HCT116 (cell line): ENCODE results near the gene DDI2. TPM values are rescaled to one million over a fixed set of nuclear protein-coding genes. Genes with fewer than 3 reads are reported as not detected.

Experiments used
- ATAC-seq: fragments of 200-7000 bp; cut with Tn5 transposase; 2 replicates; pipeline ENCODE4 v1.9.1; 2020; ENCODE audit warnings: mild to moderate bottlenecking, moderate library complexity
- BruUV-seq: library from RNA; stranded (reverse); fragments of 400-500 nt; replicated peaks from 2 replicates; lab custom pipeline; 2021; lab: Mats Ljungman, UMichigan
- CTCF ChIA-PET: fragments of 300-600 bp; sonication (Branson Sonifier 250); formaldehyde crosslinking; loops from one replicate; lab custom pipeline; 2021; ENCODE audit warnings: antibody characterized with exemption; lab: Charles Lee
- POLR2A ChIA-PET: fragments of 300-600, 350-600 bp; sonication (Branson Sonifier 250); formaldehyde crosslinking; loops from one replicate; lab custom pipeline; 2021; ENCODE audit warnings: antibody characterized with exemption; lab: Charles Lee
- RAD21 ChIA-PET, 2 experiments: fragments of 300-600 bp; sonication (Branson Sonifier 250); formaldehyde crosslinking; loops; one replicate each; lab custom pipeline; 2023; ENCODE audit warnings: low total read pairs in 2 of 2; ENCODE audit not compliant: uncharacterized antibody in 2 of 2, unreplicated experiment in 2 of 2, low non-redundant PET in 1 of 2; lab: Charles Lee
- DNase-seq: peaks from one replicate; pipeline ENCODE4 v3.0.0-alpha.2; 2010; ENCODE audit warnings: low read depth, low spot score
- H2AFZ ChIP-seq: fragments of 200-600 bp; shearing (Covaris generic), sonication (generic); 2 replicates; pipeline ENCODE4 v1.6.1; 2017; ENCODE audit warnings: low read depth, mixed run types, mixed read lengths, antibody characterized with exemption, low read length; ENCODE audit not compliant: poor library complexity, severe bottlenecking
- H3K27ac ChIP-seq: 2 replicates; pipeline ENCODE4 v1.5.1; 2012; ENCODE audit warnings: low read depth, low read length
- H3K27me3 ChIP-seq: fragments of 200-600 bp; sonication (generic); 2 replicates; pipeline ENCODE4 v1.6.1; 2016; ENCODE audit warnings: mixed run types, low read length, mixed read lengths; ENCODE audit not compliant: insufficient read depth
- H3K36me3 ChIP-seq, 2 experiments: fragments of 200-500 bp in 1 of 2; fragments of 200-600 bp in 1 of 2; sonication (Bioruptor generic) in 1 of 2; sonication (generic) in 1 of 2; 2 replicates each; pipeline versions ENCODE4 v1.5.1 to v1.6.1; 2014 to 2016; ENCODE audit warnings: low read length in 2 of 2, inconsistent platforms in 1 of 2, mixed read lengths in 1 of 2, mixed run types in 1 of 2; ENCODE audit not compliant: insufficient read depth in 2 of 2, control insufficient read depth in 1 of 2
- H3K4me1 ChIP-seq, 2 experiments: fragments of 200-600 bp in 1 of 2; sonication (generic) in 1 of 2; 2 replicates each; pipeline versions ENCODE4 v1.5.1 to v1.6.1; 2012 to 2017; ENCODE audit warnings: low read length in 2 of 2, inconsistent platforms in 1 of 2, mild to moderate bottlenecking in 1 of 2, mixed read lengths in 1 of 2, mixed run types in 1 of 2, moderate library complexity in 1 of 2; ENCODE audit not compliant: insufficient read depth in 2 of 2, control insufficient read depth in 1 of 2
- H3K4me2 ChIP-seq: fragments of 200-600 bp; sonication (generic); 2 replicates; pipeline ENCODE4 v1.6.1; 2017; ENCODE audit warnings: mixed run types, low read length, mixed read lengths
- H3K4me3 ChIP-seq, 2 experiments: fragments of 200-600 bp in 1 of 2; sonication (generic) in 1 of 2; replicated peaks in 1 of 2; 2 replicates each; pipeline ENCODE4 v1.5.1; 2011 to 2016; ENCODE audit warnings: low read length in 2 of 2, control low read depth in 1 of 2, low read depth in 1 of 2, mild to moderate bottlenecking in 1 of 2, mixed read lengths in 1 of 2, mixed run types in 1 of 2
- H3K79me2 ChIP-seq: fragments of 200-600 bp; sonication (generic); 2 replicates; pipeline ENCODE4 v1.6.1; 2017; ENCODE audit warnings: mild to moderate bottlenecking, mixed run types, low read length, moderate library complexity, mixed read lengths; ENCODE audit not compliant: insufficient read depth
- H3K9ac ChIP-seq: fragments of 200-600 bp; sonication (generic); 2 replicates; pipeline ENCODE4 v1.6.1; 2016; ENCODE audit warnings: low read length, mixed read lengths
- H3K9me2 ChIP-seq: fragments of 200-600 bp; sonication (generic), shearing (Covaris generic); 2 replicates; pipeline ENCODE4 v1.6.1; 2017; ENCODE audit warnings: mixed run types, mild to moderate bottlenecking, moderate library complexity; ENCODE audit not compliant: insufficient read depth
- H3K9me3 ChIP-seq, 2 experiments: fragments of 200-500 bp in 1 of 2; fragments of 200-600 bp in 1 of 2; sonication (Bioruptor generic) in 1 of 2; sonication (generic) in 1 of 2; 2 replicates each; pipeline ENCODE4 v1.6.1; 2014 to 2017; ENCODE audit warnings: low read length in 2 of 2, mixed read lengths in 2 of 2, inconsistent platforms in 1 of 2, low read depth in 1 of 2, mild to moderate bottlenecking in 1 of 2, mixed run types in 1 of 2, moderate library complexity in 1 of 2; ENCODE audit not compliant: control insufficient read depth in 1 of 2, insufficient read depth in 1 of 2
- H4K20me1 ChIP-seq: fragments of 200-600 bp; sonication (generic), shearing (Covaris generic); 2 replicates; pipeline ENCODE4 v1.6.1; 2017; ENCODE audit warnings: mixed run types, mild to moderate bottlenecking, moderate library complexity; ENCODE audit not compliant: insufficient read depth
- CBX3 ChIP-seq: IDR thresholded peaks from 2 replicates; pipeline ENCODE4 v1.6.1; 2012; ENCODE audit warnings: low read depth
- CEBPB ChIP-seq: IDR thresholded peaks from 2 replicates; pipeline ENCODE4 v1.6.1; 2012; ENCODE audit warnings: low read depth
- ELF1 ChIP-seq: IDR thresholded peaks from 2 replicates; pipeline ENCODE4 v1.6.1; 2012; ENCODE audit warnings: low read depth, borderline replicate concordance
- EZH2 ChIP-seq: fragments of 200-600 bp; sonication (generic); IDR thresholded peaks from 2 replicates; pipeline ENCODE4 v1.6.1; 2017; ENCODE audit warnings: antibody characterized with exemption, mixed run types
- FOSL1 ChIP-seq: IDR thresholded peaks from 2 replicates; pipeline ENCODE4 v1.6.1; 2012; ENCODE audit warnings: low read depth
- MAX ChIP-seq: IDR thresholded peaks from 2 replicates; pipeline ENCODE4 v1.6.1; 2012
- POLR2A ChIP-seq: IDR thresholded peaks from 2 replicates; pipeline ENCODE4 v1.7.0; 2011; ENCODE audit warnings: borderline replicate concordance; ENCODE audit not compliant: insufficient read depth, insufficient read length; ENCODE audit errors: extremely low read depth
- POLR2AphosphoS5 ChIP-seq: IDR thresholded peaks from 2 replicates; pipeline ENCODE4 v1.6.1; 2011; ENCODE audit warnings: mild to moderate bottlenecking, low read depth, low read length, moderate library complexity
- RAD21 ChIP-seq: IDR thresholded peaks from 2 replicates; pipeline ENCODE4 v1.6.1; 2012; ENCODE audit warnings: low read depth, mild to moderate bottlenecking
- SIN3A ChIP-seq: IDR thresholded peaks from 2 replicates; pipeline ENCODE4 v1.6.1; 2012; ENCODE audit warnings: low read depth
- SRF ChIP-seq: IDR thresholded peaks from 2 replicates; pipeline ENCODE4 v1.6.1; 2012; ENCODE audit warnings: low read depth
- TCF7L2 ChIP-seq: IDR thresholded peaks from 2 replicates; pipeline ENCODE4 v1.7.0; 2011; ENCODE audit warnings: borderline replicate concordance, inconsistent platforms; ENCODE audit not compliant: insufficient read depth, insufficient read length; ENCODE audit errors: extremely low read depth
- YY1 ChIP-seq: IDR thresholded peaks from 2 replicates; pipeline ENCODE4 v1.6.1; 2011; ENCODE audit warnings: low read length, low read depth, moderate library complexity, mild to moderate bottlenecking; ENCODE audit not compliant: insufficient replicate concordance; ENCODE audit errors: extremely low read depth
- ZFX ChIP-seq: fragments of 450-650 bp; IDR thresholded peaks from 2 replicates; pipeline ENCODE4 v1.6.1; 2017
- ZNF274 ChIP-seq: fragments of 200-500 bp; sonication (Bioruptor generic); IDR thresholded peaks from 2 replicates; pipeline ENCODE4 v1.6.1; 2014; ENCODE audit warnings: mild to moderate bottlenecking, low read depth, low read length, inconsistent platforms
- intact Hi-C: fragments of 100-400 bp; cut with micrococcal nuclease; formaldehyde crosslinking; loops from 2 replicates; pipeline ENCODE4 v1.10.0; 2022
- total RNA-seq: library from RNA; stranded (reverse); gene quantifications from one replicate; pipeline ENCODE4 v1.2.1, GENCODE V29; 2021; ENCODE audit not compliant: unreplicated experiment
- TF ChIP-seq, protein P1 (sequence below), 3 experiments: fragments of 200-600 bp in 1 of 3; sonication (generic) in 1 of 3; IDR thresholded peaks in 2 of 3; conservative IDR thresholded peaks in 1 of 3; 2 replicates each; pipeline ENCODE4 v1.5.1; 2012 to 2017; ENCODE audit warnings: low read depth in 2 of 3, low read length in 2 of 3, antibody characterized with exemption in 1 of 3, borderline replicate concordance in 1 of 3, control low read depth in 1 of 3, mild to moderate bottlenecking in 1 of 3, mixed read lengths in 1 of 3, mixed run types in 1 of 3, moderate library complexity in 1 of 3; ENCODE audit not compliant: insufficient read depth in 1 of 3
- TF ChIP-seq, protein P2 (sequence below): IDR thresholded peaks from 2 replicates; pipeline ENCODE4 v1.6.1; 2012
- TF ChIP-seq, protein P3 (sequence below): IDR thresholded peaks from 2 replicates; pipeline ENCODE4 v1.6.1; 2012; ENCODE audit warnings: low read depth

The DDI2 gene
- total RNA-seq, 1 experiment from 2014 or later = 26.3 TPM

GRCh38 chr1:15703562-15703961 is 86.3 kb downstream of the DDI2 start:
- ATAC-seq = 0 out of 2 replicates have a peak, but pooled peaks have one; percentile 33
- Histone ChIP-seq H3K4me2 (no peak overlapping the region), H2AFZ (no peak overlapping the region), H3K9ac (no peak overlapping the region), H3K36me3 (no peaks in the 10 kb centered on the region), H3K79me2 (peaks cover 21% of the 10 kb centered on the region; the same call in 1 of the 2 replicates), H3K27ac (no peak overlapping the region), H4K20me1 (no peaks in the 10 kb centered on the region), H3K27me3 (no peaks in the 10 kb centered on the region), H3K4me1 (peaks cover 0 to 3% of the 10 kb centered on the region in 2 experiments; a peak in 1 of 4 replicates), H3K4me3 (no peak overlapping the region), H3K9me3 (no peaks in the 10 kb centered on the region), H3K9me2 (no peaks in the 10 kb centered on the region)
- ChIA-PET CTCF (no interaction called here), POLR2A (no interaction called here), RAD21 (no interaction called here)
- BruUV-seq = no TSS peak
- no peak for DNase-seq
- intact Hi-C loops = no loop called here
- TF ChIP-seq, protein P1, sequence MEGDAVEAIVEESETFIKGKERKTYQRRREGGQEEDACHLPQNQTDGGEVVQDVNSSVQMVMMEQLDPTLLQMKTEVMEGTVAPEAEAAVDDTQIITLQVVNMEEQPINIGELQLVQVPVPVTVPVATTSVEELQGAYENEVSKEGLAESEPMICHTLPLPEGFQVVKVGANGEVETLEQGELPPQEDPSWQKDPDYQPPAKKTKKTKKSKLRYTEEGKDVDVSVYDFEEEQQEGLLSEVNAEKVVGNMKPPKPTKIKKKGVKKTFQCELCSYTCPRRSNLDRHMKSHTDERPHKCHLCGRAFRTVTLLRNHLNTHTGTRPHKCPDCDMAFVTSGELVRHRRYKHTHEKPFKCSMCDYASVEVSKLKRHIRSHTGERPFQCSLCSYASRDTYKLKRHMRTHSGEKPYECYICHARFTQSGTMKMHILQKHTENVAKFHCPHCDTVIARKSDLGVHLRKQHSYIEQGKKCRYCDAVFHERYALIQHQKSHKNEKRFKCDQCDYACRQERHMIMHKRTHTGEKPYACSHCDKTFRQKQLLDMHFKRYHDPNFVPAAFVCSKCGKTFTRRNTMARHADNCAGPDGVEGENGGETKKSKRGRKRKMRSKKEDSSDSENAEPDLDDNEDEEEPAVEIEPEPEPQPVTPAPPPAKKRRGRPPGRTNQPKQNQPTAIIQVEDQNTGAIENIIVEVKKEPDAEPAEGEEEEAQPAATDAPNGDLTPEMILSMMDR (IDR thresholded peaks at IDR 0.05 in 2 of 3, conservative IDR thresholded peaks at IDR 0.05 in 1 of 3; ENCODE audit: borderline replicate concordance in 1 of 3, insufficient read depth in 1 of 3, low read depth in 2 of 3, low read length in 2 of 3) = no peak
- TF ChIP-seq MAX (no peak), POLR2AphosphoS5 (no peak), EZH2 (no peak), TCF7L2 (no peak), ZFX (no peak), POLR2A (no peak), RAD21 (no peak), SIN3A (no peak), FOSL1 (no peak), CEBPB (no peak), ELF1 (no peak), SRF (no peak), ZNF274 (no peak), CBX3 (no peak), YY1 (no peak)
- TF ChIP-seq, protein P2, sequence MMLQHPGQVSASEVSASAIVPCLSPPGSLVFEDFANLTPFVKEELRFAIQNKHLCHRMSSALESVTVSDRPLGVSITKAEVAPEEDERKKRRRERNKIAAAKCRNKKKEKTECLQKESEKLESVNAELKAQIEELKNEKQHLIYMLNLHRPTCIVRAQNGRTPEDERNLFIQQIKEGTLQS = no peak
- TF ChIP-seq, protein P3, sequence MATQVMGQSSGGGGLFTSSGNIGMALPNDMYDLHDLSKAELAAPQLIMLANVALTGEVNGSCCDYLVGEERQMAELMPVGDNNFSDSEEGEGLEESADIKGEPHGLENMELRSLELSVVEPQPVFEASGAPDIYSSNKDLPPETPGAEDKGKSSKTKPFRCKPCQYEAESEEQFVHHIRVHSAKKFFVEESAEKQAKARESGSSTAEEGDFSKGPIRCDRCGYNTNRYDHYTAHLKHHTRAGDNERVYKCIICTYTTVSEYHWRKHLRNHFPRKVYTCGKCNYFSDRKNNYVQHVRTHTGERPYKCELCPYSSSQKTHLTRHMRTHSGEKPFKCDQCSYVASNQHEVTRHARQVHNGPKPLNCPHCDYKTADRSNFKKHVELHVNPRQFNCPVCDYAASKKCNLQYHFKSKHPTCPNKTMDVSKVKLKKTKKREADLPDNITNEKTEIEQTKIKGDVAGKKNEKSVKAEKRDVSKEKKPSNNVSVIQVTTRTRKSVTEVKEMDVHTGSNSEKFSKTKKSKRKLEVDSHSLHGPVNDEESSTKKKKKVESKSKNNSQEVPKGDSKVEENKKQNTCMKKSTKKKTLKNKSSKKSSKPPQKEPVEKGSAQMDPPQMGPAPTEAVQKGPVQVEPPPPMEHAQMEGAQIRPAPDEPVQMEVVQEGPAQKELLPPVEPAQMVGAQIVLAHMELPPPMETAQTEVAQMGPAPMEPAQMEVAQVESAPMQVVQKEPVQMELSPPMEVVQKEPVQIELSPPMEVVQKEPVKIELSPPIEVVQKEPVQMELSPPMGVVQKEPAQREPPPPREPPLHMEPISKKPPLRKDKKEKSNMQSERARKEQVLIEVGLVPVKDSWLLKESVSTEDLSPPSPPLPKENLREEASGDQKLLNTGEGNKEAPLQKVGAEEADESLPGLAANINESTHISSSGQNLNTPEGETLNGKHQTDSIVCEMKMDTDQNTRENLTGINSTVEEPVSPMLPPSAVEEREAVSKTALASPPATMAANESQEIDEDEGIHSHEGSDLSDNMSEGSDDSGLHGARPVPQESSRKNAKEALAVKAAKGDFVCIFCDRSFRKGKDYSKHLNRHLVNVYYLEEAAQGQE = no peak
